ENCODE measurements around the gene TSC2. TPM values are rescaled to one million over a fixed set of nuclear protein-coding genes. Genes with fewer than 3 reads are reported as not detected.

Gene TSC2
- total RNA-seq, 1 donor from 2014 or later: 58.9 TPM

GRCh38 chr16:2070576-2071453 lies 23.0 kb downstream of the TSC2 start:
- no peak for DNase-seq

- DNase-seq: no peak
Observed at GRCh38 chr16:2071454-2072202, 23.8 kb downstream of the TSC2 start.

- no peak for DNase-seq
Observed at GRCh38 chr16:2072926-2073325, 25.1 kb downstream of the TSC2 start.

GRCh38 chr16:2074071-2074470 lies 26.3 kb downstream of the TSC2 start:
- no peak for DNase-seq

GRCh38 chr16:2075631-2076030 lies 27.8 kb downstream of the TSC2 start:
- DNase-seq: no peak

GRCh38 chr16:2076072-2076865 lies 28.5 kb downstream of the TSC2 start:
- DNase-seq: no peak

- no peak for DNase-seq
Observed at GRCh38 chr16:2077016-2077415, 29.2 kb downstream of the TSC2 start.

GRCh38 chr16:2077696-2078095 lies 29.9 kb downstream of the TSC2 start:
- DNase-seq: no peak

GRCh38 chr16:2078096-2078495 lies 30.3 kb downstream of the TSC2 start:
- DNase-seq: no peak

GRCh38 chr16:2078691-2079090 lies 30.9 kb downstream of the TSC2 start:
- DNase-seq: no peak

- no peak for DNase-seq
Observed at GRCh38 chr16:2079311-2079800, 31.6 kb downstream of the TSC2 start.

GRCh38 chr16:2079991-2080390 lies 32.2 kb downstream of the TSC2 start:
- DNase-seq: no peak

GRCh38 chr16:2081201-2082084 lies 33.7 kb downstream of the TSC2 start:
- DNase-seq: no peak

- DNase-seq: no peak
Observed at GRCh38 chr16:2082171-2082982, 34.6 kb downstream of the TSC2 start.

- DNase-seq: no peak
Observed at GRCh38 chr16:2082983-2083364, 35.2 kb downstream of the TSC2 start.

GRCh38 chr16:2083409-2083808 lies 35.6 kb downstream of the TSC2 start:
- no peak for DNase-seq

- DNase-seq: no peak
Observed at GRCh38 chr16:2083876-2084780, 36.3 kb downstream of the TSC2 start.

- DNase-seq: no peak
Observed at GRCh38 chr16:2084895-2085625, 37.3 kb downstream of the TSC2 start.

GRCh38 chr16:2085669-2086068 lies 37.9 kb downstream of the TSC2 start:
- no peak for DNase-seq
